HG02943 (cell line): ENCODE results near the gene CASP5.
A peak's percentile ranks its signal among the peaks of the same experiment; 100 is the strongest.
"Not testable (repeated sequence)": the region's sequence is repeated elsewhere in the genome, so short reads cannot be mapped to it uniquely, and the experiment has no call there.

Source experiments
- ATAC-seq: cut with Tn5 transposase; IDR thresholded peaks from one replicate; pipeline ENCODE4 v1.9.1; 2021; ENCODE audit warnings: mild to moderate bottlenecking, low read depth, moderate library complexity; ENCODE audit not compliant: unreplicated experiment

The CASP5 gene

DNA sequence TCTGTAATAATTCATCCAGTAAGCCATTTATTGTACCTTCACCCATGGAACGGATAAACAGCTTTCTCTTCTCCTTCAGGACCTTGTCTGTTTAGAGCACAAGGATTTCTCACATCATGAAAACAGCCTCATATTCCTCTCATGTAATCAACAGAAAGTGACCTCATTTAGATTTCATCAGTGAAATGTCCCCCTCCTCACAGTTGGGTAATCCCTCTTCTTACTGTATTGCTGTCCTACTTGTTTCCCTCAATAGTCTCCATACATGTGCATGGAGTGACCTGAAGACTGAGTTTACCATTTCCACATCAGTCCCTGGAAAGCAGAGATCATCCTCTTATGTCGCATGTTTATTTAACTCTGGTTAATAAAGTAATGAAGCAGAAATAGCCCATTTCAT is 11.4 kb upstream of the CASP5 start:
- peak; percentile 8 for ATAC-seq

- no peak for ATAC-seq
These were observed 10.8 kb upstream of the CASP5 start for GRCh38 chr11:105033781-105034180.

- no peak for ATAC-seq
These were observed 10.4 kb upstream of the CASP5 start for GRCh38 chr11:105033343-105033742.

DNA sequence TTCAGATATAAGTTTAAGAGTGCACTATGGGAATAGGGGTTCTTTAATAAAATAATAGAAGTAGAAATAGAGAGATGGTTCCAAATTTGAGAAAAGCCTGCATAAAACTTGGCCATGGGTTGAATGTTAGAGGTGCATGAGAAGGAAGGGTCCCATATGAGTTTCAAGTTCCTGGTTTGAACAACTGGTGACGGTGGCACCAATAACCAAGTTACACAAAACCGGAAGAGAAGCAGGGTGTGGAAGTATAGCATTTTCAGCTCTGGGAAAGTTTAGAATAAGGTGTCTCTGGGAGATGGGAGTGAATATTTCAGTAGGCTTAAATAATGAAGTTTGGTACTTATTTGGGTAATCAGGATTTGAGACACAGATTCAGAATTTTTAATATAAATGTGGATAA is 9.5 kb upstream of the CASP5 start:
- ATAC-seq: no peak

DNA sequence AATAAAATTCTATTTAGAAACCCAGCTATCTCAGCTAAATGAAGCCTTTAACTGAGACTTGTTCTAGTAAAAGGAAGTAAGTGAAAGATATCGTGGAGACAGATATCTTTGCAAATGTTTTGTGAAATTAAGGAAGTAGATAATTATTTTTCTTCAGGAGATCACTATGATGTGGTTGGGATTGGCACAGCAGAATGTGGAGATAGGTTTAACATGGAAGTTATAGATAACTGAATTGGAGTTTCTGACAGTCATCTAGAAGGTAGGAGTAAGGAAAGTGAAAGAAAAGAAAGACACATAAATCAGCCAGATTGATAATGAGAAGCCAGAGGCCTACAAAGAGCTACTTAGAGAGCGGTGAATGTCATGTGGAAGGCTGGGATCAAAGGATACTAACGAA is 4.7 kb upstream of the CASP5 start:
- ATAC-seq: no peak

- ATAC-seq: no peak
These were observed 1.4 kb upstream of the CASP5 start for GRCh38 chr11:105024394-105024793.

- no peak for ATAC-seq
These were observed 441 bp downstream of the CASP5 start for GRCh38 chr11:105022527-105022926.

- ATAC-seq: no peak
These were observed 15.5 kb downstream of the CASP5 start for GRCh38 chr11:105007463-105007862.

DNA sequence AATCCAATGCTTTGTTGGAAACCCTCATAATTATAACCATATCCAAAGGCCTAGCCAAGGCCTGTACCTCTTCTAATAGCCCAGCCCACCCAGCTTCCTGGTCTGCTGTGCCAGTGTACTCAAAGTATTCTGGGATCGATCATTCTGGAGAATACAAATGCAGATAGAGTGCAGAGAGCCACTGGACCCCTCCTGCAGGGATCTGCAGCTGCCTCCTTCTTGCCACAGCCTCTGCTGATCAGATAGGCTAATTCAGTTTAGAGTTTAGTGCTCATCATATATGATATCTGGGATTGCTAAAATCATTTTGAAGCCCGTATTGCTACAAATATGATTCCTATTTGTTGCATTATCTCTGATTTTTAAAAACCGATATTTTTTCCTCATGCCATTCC is 17.5 kb downstream of the CASP5 start:
- no peak for ATAC-seq

DNA sequence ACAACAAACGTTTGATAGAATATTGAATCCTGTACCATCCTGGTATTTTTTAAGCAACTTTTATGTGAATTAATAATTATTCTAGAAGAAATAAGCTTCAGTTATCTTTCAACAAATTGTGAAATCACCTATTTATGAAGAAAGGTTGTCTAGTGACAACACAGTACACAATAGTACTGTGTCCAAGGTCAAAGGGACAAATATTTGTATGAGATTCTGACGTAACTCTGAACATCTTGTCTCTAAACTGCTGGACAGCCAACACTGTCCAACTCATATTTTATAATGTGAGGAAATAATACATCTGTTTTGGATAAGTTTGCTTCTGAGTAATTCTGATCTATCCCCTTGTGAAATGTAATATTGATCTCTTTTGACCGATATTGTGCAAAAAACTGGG is 18.9 kb downstream of the CASP5 start:
- no peak for ATAC-seq

- no peak for ATAC-seq
These were observed 19.8 kb downstream of the CASP5 start for GRCh38 chr11:105003151-105003550.

DNA sequence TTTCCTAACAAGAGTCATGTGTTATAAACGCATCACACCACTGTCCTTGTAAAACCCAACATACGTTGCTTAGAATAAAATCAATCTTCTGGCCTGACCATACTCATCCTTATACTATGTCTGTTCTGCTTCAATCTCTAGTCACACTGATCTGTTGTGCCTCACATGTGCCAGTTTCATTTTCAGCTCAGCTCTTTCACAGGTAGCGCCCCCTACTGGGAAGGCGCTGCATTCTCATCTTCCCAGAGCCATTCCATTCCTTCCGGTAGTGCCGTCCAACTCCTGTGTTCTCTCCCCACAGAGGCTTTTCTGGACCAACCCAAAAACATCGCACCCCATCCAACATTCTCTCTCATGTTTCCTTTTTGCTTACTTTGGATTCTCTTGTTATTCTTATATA is 22.2 kb downstream of the CASP5 start:
- ATAC-seq: peak; percentile 83

GRCh38 chr11:105000167-105000566 is 22.8 kb downstream of the CASP5 start:
- no peak for ATAC-seq

DNA sequence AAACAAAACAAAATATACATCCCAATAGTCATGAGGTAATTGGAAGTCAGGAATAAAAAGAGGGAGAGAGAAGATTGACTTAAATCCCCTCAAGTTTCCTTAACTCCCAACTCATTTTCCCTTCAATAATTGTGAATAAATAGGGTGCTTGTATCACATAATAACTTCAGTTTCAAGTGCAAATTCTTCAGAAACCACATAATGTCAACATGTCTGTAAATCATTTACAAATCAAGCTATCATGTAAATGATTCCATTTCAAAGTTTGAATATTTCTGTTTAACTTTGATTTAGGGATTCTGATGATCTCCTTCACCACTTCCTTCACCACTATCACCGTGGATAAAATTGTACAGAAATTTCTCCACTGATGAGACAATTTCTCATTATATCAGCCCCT is 23.2 kb downstream of the CASP5 start:
- ATAC-seq: no peak

GRCh38 chr11:104997288-104997687 is 25.7 kb downstream of the CASP5 start:
- ATAC-seq: no peak

DNA sequence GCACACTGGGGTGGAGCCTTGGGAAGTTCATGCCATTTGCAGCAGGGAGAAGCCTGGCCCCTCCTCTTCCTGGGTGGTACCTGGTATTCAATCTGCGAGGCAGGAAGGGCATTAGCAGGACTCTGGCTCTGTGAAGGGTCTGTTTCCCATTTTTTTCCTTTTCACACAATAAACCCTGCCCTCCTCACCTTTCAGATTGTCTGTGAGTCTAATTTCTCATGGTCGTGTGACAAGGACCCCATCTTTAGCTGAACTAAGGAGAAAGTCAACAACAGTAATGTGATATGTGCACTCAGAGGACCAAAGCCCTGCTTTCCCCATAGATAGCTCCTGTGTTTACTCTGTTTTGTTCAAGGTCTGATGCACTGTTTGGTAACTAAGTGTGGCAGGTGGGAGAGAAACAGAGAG is 28.0 kb downstream of the CASP5 start:
- ATAC-seq: no peak

DNA sequence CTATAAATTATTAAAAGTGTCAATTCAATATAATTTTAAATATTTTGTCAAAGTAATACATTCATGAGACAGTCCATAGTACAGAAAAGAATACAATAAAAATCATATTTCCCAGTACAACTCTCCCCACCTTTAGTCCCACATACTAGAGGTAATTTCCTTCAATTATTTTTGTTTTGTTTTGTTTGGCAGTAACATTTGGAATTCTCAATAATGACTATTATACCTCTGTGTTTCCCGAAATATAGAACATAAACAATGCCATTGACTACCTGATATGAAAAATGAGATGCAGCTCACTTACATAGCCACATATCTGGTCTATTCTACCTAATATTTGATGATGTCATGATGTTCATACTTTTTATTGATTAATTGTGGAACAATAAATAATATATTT is 30.2 kb downstream of the CASP5 start:
- no peak for ATAC-seq

DNA sequence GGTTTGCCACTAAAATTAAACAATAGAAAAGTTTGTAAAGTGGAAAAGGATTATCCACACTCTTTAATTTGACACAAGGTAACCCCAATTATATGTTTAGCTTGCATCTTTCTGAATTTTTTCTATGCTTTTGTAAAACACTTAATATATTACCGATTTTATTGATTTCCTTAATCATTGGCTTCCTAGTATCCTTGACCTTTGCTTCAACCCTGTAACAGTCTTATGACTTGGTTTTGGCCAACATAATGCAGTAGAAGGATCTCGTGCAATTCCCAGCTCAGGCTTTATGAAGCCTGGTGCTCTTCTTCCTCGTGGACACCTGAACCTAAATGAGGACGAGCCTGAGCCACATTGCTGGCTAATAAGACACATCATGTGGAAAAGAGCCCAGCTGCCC is 31.0 kb downstream of the CASP5 start:
- ATAC-seq: no peak

DNA sequence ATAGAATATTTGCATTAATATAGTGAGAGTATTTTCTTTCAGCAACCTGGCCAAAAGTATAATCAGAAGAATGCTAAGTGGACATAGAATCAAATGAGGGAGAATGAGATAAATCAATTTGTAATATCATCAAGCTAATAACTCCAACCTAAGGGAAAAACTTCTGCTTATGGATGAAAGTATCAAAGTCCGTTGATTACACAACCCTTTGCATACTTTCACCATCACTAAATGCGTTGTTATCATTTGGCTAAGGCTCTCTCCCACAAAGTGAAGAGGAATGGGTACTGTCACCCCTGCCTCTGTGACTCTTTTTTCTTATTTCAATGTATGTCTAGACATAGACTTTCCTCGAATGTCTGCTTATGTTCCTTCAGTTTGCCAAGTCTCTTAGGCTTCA is 38.2 kb downstream of the CASP5 start:
- no peak for ATAC-seq

GRCh38 chr11:104979839-104980238 is 43.1 kb downstream of the CASP5 start:
- no peak for ATAC-seq

DNA sequence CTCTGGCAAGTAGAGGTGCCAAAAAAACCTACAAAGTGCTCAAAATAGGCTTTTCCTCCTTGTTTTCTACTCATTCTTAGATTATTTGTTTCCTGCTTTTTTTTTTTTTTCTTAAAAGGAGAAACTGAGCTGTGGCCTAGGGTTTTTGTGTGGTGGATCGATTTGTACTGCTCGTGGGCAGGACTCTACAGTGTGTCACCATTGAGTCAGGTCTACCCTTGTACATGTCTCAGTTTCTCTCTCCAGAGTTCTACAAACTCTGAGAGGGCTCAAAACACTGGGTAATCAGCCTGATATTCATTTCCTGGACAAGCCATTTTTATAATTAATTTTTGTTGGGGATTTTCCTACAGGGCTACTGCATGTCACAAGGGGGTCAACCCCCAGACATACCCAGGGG is 49.4 kb downstream of the CASP5 start:
- no peak for ATAC-seq

GRCh38 chr11:104972924-104973323 is 50.0 kb downstream of the CASP5 start:
- ATAC-seq: not testable (repeated sequence)

- no peak for ATAC-seq
These were observed 52.2 kb downstream of the CASP5 start for GRCh38 chr11:104970756-104971155.
